Bronchial epithelial cell (primary cell): Measurements from ENCODE around the gene SLIT3. TPM values are rescaled to one million over a fixed set of nuclear protein-coding genes. Genes with fewer than 3 reads are reported as not detected.

Experiments
- DNase-seq: peaks from one replicate; pipeline ENCODE4 v3.0.0-alpha.2; 2010; ENCODE audit warnings: low read depth
- FAIRE-seq: peaks from 2 replicates; lab custom pipeline; 2011; peaks lifted over from hg19 to GRCh38; lab: Jason Lieb, UNC
- H3K27me3 ChIP-seq: 2 replicates; pipeline ENCODE4 v1.5.1; 2011; ENCODE audit warnings: low read length; ENCODE audit not compliant: control insufficient read depth, insufficient read depth
- H3K36me3 ChIP-seq: 2 replicates; pipeline ENCODE4 v1.5.1; 2011; ENCODE audit warnings: low read length; ENCODE audit not compliant: control insufficient read depth, insufficient read depth
- H3K4me3 ChIP-seq: 2 replicates; pipeline ENCODE4 v1.5.1; 2011; ENCODE audit warnings: mild to moderate bottlenecking, low read depth, low read length, control low read depth
- total RNA-seq: library from RNA; depleted of rRNA; stranded (reverse); fragments of >200 nt; gene quantifications from 2 replicates; pipeline ENCODE4 v1.2.1, GENCODE V29; 2014
- TF ChIP-seq, protein P1 (sequence below): IDR thresholded peaks from 2 replicates; pipeline ENCODE4 v1.5.1; 2011; ENCODE audit warnings: mild to moderate bottlenecking, moderate library complexity, low read length, control low read depth, inconsistent platforms; ENCODE audit not compliant: insufficient read depth, severe bottlenecking

The SLIT3 gene
- total RNA-seq, 1 donor from 2014 or later = 0.79 TPM

DNA sequence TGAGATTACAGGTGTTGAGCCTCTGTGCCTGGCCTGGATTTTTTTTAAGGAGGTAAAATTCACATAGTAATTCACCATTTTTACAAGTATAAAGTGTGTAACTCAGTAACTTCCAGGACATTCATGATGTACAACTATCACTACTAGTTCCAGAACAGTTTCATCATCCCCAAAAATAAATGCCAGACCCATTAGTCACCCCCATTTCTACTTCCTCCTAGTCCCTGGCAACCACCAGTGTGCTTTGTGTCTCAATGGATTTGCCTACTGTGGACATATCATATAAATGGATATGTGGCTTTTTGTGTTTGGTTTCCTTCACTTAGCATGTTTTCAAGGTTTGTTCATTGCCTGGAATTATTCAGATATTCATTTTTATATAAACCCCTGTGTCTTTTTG lies 649.3 kb downstream of the SLIT3 start:
- Histone ChIP-seq H3K27me3 (no peaks in the 10 kb centered on the region), H3K36me3 (no peaks in the 10 kb centered on the region), H3K4me3 (no peak overlapping the region)
- peak; percentile 78 for DNase-seq
- TF ChIP-seq, protein P1, sequence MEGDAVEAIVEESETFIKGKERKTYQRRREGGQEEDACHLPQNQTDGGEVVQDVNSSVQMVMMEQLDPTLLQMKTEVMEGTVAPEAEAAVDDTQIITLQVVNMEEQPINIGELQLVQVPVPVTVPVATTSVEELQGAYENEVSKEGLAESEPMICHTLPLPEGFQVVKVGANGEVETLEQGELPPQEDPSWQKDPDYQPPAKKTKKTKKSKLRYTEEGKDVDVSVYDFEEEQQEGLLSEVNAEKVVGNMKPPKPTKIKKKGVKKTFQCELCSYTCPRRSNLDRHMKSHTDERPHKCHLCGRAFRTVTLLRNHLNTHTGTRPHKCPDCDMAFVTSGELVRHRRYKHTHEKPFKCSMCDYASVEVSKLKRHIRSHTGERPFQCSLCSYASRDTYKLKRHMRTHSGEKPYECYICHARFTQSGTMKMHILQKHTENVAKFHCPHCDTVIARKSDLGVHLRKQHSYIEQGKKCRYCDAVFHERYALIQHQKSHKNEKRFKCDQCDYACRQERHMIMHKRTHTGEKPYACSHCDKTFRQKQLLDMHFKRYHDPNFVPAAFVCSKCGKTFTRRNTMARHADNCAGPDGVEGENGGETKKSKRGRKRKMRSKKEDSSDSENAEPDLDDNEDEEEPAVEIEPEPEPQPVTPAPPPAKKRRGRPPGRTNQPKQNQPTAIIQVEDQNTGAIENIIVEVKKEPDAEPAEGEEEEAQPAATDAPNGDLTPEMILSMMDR = no peak
- FAIRE-seq = no peak

DNA sequence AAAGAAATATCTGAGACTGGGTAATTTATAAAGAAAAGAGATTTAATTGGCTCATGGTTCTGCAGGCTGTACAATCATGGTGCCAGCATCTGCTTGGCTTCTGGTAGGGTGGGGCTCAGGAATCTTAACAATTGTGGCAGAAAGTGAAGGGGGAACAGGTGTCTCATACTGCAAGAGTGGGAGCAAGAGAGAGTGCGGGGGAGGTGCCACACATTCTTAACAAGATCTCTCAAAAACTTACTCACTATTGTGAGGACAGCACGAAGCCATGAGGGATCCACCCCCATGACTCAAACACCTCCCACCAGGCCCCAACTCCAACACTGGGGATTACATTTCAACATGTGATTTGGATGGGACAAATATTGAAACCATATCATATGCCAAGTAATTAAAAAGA lies 651.6 kb downstream of the SLIT3 start:
- Histone ChIP-seq H3K36me3 (no peaks in the 10 kb centered on the region), H3K4me3 (no peak overlapping the region), H3K27me3 (no peaks in the 10 kb centered on the region)
- TF ChIP-seq, protein P1 = no peak
- FAIRE-seq = no peak
- DNase-seq = peak; percentile 54

DNA sequence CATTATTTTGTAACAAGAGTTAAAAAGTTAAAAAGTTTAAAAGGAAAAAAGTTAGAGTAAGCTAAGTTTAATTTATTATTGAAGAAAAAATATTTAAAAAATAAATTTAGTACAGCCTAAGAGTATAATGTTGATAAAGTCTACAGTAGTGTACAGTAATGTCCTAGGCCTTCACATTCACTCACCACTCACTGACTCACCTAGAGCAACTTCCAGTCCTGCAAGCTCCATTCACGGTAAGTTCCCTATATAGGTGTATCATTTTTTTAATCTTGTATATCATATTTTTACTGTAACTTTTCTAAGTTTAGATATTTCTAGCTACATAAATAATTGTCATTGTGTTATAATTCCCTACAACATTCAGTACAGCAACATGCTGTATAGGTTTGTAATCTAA lies 652.4 kb downstream of the SLIT3 start:
- Histone ChIP-seq H3K36me3 (no peaks in the 10 kb centered on the region), H3K4me3 (no peak overlapping the region), H3K27me3 (no peaks in the 10 kb centered on the region)
- FAIRE-seq (no peak), DNase-seq (peak; percentile 50)
- TF ChIP-seq, protein P1 = no peak

DNA sequence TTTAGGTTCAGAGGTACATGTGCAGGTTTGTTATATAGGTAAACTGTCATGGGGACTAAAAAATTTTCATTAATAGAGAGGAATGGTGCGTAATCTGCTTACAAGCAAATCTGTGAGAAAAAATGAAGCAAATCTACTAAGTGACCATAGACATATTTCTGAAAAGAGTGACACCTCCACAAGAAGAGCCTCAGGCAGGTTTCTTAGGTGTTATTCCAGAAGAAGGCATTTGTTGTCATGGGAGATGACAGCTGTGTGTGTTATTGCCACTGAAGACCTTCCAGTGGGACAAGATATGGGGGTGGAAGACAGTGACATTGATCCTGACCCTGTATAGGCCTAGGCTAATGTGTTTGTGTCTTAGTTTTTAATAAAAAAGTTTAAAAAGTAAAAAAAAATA lies 652.9 kb downstream of the SLIT3 start:
- TF ChIP-seq, protein P1 = no peak
- DNase-seq = no peak
- no peak for FAIRE-seq

DNA sequence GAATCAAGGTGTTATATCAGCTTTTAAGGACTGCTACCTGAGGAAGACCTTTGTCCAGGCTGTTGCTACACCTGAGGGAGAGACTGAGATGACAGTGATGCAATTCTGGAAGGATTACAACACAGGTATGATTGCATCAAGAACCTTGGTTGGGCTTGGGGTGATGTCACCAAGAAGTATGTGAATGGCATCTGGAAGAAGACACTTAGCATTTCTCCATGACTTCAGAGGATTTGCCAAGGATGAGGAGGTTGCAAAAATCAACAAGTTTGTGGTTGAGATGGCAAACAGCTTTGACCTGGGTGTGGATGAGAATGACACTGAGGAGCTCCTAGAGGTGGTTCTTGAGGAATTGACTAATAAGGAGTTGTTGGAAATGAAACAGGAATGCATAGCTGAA lies 653.9 kb downstream of the SLIT3 start:
- H3K36me3 ChIP-seq = no peaks in the 10 kb centered on the region
- no peaks in the 10 kb centered on the region for H3K27me3 ChIP-seq
- no peak overlapping the region for H3K4me3 ChIP-seq
- peak; percentile 100 for FAIRE-seq
- TF ChIP-seq, protein P1 = no peak
- DNase-seq = peak; percentile 99

More for the DNA sequence above, 652.9 kb downstream of the SLIT3 start:
- no peaks in the 10 kb centered on the region for H3K27me3 ChIP-seq
- no peak overlapping the region for H3K4me3 ChIP-seq
- H3K36me3 ChIP-seq = no peaks in the 10 kb centered on the region

DNA sequence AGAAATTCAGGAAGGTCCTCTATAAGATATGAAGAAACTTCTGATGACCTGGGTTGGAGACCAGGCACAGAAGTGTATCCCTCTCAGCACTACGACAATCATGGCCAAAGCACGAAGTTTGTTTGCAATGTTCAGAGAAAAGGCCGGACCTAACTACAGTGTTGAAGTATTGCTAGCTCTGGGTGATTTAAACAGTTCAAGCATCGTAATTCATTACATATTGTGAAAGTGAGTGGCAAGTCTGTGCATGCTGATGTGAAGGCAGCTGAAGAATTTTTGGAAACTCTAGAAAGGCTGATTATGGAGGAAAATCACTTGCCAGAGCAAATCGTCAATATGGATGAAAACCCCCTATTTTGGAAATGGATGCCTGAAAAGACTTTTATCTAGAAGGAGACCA lies 654.6 kb downstream of the SLIT3 start:
- Histone ChIP-seq H3K4me3 (no peak overlapping the region), H3K36me3 (no peaks in the 10 kb centered on the region), H3K27me3 (no peaks in the 10 kb centered on the region)
- FAIRE-seq (no peak), DNase-seq (peak; percentile 91)
- TF ChIP-seq, protein P1 = no peak
